Measurements from ENCODE around the gene HDAC4.

HDAC4 gene

GRCh38 chr2:239324456-239324855, 76.4 kb downstream of the HDAC4 start:
- DNase-seq = no peak
- in situ Hi-C loops (cut with HindIII; ENCODE audit: low pct_ligation_motif_present, low pct_unique_long_range_greater_than_20kb, low sequenced_read_pairs) = no loop called here

GRCh38 chr2:239323447-239323846, 77.4 kb downstream of the HDAC4 start:
- in situ Hi-C loops (cut with HindIII; ENCODE audit: low pct_ligation_motif_present, low pct_unique_long_range_greater_than_20kb, low sequenced_read_pairs) = no loop called here
- no peak for DNase-seq

- in situ Hi-C loops (cut with HindIII; ENCODE audit: low pct_ligation_motif_present, low pct_unique_long_range_greater_than_20kb, low sequenced_read_pairs) = no loop called here
- DNase-seq = no peak
These were observed 78.3 kb downstream of the HDAC4 start for GRCh38 chr2:239322416-239323086.

- no peak for DNase-seq
- in situ Hi-C loops (cut with HindIII; ENCODE audit: low pct_ligation_motif_present, low pct_unique_long_range_greater_than_20kb, low sequenced_read_pairs) = no loop called here
These were observed 79.0 kb downstream of the HDAC4 start for GRCh38 chr2:239321596-239322415.

- no peak for DNase-seq
These were observed 81.8 kb downstream of the HDAC4 start for GRCh38 chr2:239318790-239319661.

GRCh38 chr2:239318151-239318611, 82.6 kb downstream of the HDAC4 start:
- DNase-seq = no peak
- in situ Hi-C loops (cut with HindIII; ENCODE audit: low pct_ligation_motif_present, low pct_unique_long_range_greater_than_20kb, low sequenced_read_pairs) = no loop called here

More at GRCh38 chr2:239318790-239319661, 81.8 kb downstream of the HDAC4 start:
- in situ Hi-C loops (cut with HindIII; ENCODE audit: low pct_ligation_motif_present, low pct_unique_long_range_greater_than_20kb, low sequenced_read_pairs) = no loop called here

GRCh38 chr2:239316562-239317465, 84.0 kb downstream of the HDAC4 start:
- no peak for DNase-seq
- in situ Hi-C loops (cut with HindIII; ENCODE audit: low pct_ligation_motif_present, low pct_unique_long_range_greater_than_20kb, low sequenced_read_pairs) = no loop called here

- in situ Hi-C loops (cut with HindIII; ENCODE audit: low pct_ligation_motif_present, low pct_unique_long_range_greater_than_20kb, low sequenced_read_pairs) = no loop called here
These were observed 85.5 kb downstream of the HDAC4 start for GRCh38 chr2:239315308-239315707.

GRCh38 chr2:239313776-239314175, 87.0 kb downstream of the HDAC4 start:
- in situ Hi-C loops (cut with HindIII; ENCODE audit: low pct_ligation_motif_present, low pct_unique_long_range_greater_than_20kb, low sequenced_read_pairs) = no loop called here

More at GRCh38 chr2:239315308-239315707, 85.5 kb downstream of the HDAC4 start:
- no peak for DNase-seq

GRCh38 chr2:239312741-239313667, 87.8 kb downstream of the HDAC4 start:
- in situ Hi-C loops (cut with HindIII; ENCODE audit: low pct_ligation_motif_present, low pct_unique_long_range_greater_than_20kb, low sequenced_read_pairs) = no loop called here
- no peak for DNase-seq

More at GRCh38 chr2:239313776-239314175, 87.0 kb downstream of the HDAC4 start:
- no peak for DNase-seq

GRCh38 chr2:239312081-239312511, 88.7 kb downstream of the HDAC4 start:
- in situ Hi-C loops (cut with HindIII; ENCODE audit: low pct_ligation_motif_present, low pct_unique_long_range_greater_than_20kb, low sequenced_read_pairs) = no loop called here
- DNase-seq = no peak

- no peak for DNase-seq
- in situ Hi-C loops (cut with HindIII; ENCODE audit: low pct_ligation_motif_present, low pct_unique_long_range_greater_than_20kb, low sequenced_read_pairs) = no loop called here
These were observed 89.4 kb downstream of the HDAC4 start for GRCh38 chr2:239311132-239312040.

- in situ Hi-C loops (cut with HindIII; ENCODE audit: low pct_ligation_motif_present, low pct_unique_long_range_greater_than_20kb, low sequenced_read_pairs) = no loop called here
- no peak for DNase-seq
These were observed 90.3 kb downstream of the HDAC4 start for GRCh38 chr2:239310401-239311061.

- in situ Hi-C loops (cut with HindIII; ENCODE audit: low pct_ligation_motif_present, low pct_unique_long_range_greater_than_20kb, low sequenced_read_pairs) = no loop called here
These were observed 91.2 kb downstream of the HDAC4 start for GRCh38 chr2:239309398-239310245.

More at GRCh38 chr2:239309398-239310245, 91.2 kb downstream of the HDAC4 start:
- no peak for DNase-seq
